NB4 (cell line): Measurements from ENCODE around the gene HSFX2.

Source experiments
- TF ChIP-seq, protein P1 (sequence below): IDR thresholded peaks from one replicate; pipeline ENCODE4 v1.5.1; 2012; ENCODE audit warnings: low read depth, low read length
- TF ChIP-seq, protein P2 (sequence below): IDR thresholded peaks from 2 replicates; pipeline ENCODE4 v1.6.1; 2011; ENCODE audit warnings: low read depth, low read length

DNA sequence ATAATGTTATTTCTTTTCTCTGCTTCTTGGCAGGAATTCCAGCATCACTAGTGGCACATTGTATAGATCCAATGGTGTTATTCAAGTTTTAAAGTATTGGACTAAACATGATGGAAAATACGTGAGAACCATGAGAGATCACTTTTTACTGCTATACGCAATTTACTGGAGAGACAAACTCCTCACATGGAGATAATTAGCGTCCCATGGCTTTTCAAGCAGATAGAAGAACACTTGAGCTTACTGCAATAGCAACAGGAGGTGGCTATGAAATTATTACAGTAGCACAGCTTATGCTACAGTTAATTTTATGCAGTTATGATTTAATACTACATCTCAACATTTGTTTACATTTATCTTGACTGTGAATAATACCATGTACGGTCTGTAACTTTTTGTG is 48.4 kb upstream of the HSFX2 start:
- TF ChIP-seq, protein P1, sequence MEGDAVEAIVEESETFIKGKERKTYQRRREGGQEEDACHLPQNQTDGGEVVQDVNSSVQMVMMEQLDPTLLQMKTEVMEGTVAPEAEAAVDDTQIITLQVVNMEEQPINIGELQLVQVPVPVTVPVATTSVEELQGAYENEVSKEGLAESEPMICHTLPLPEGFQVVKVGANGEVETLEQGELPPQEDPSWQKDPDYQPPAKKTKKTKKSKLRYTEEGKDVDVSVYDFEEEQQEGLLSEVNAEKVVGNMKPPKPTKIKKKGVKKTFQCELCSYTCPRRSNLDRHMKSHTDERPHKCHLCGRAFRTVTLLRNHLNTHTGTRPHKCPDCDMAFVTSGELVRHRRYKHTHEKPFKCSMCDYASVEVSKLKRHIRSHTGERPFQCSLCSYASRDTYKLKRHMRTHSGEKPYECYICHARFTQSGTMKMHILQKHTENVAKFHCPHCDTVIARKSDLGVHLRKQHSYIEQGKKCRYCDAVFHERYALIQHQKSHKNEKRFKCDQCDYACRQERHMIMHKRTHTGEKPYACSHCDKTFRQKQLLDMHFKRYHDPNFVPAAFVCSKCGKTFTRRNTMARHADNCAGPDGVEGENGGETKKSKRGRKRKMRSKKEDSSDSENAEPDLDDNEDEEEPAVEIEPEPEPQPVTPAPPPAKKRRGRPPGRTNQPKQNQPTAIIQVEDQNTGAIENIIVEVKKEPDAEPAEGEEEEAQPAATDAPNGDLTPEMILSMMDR, result no peak
- TF ChIP-seq, protein P2, sequence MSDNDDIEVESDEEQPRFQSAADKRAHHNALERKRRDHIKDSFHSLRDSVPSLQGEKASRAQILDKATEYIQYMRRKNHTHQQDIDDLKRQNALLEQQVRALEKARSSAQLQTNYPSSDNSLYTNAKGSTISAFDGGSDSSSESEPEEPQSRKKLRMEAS, result no peak
